ENCODE results near the gene NET1. TPM values are rescaled to one million over a fixed set of nuclear protein-coding genes. Genes with fewer than 3 reads are reported as not detected.
"Not testable (repeated sequence)": the region's sequence is repeated elsewhere in the genome, so short reads cannot be mapped to it uniquely, and the experiment has no call there.

The NET1 gene
- total RNA-seq, 2 experiments from 2014 or later, result 29.9 to 30.0 TPM

GRCh38 chr10:5396556-5397300 is 15.6 kb upstream of the NET1 start:
- ChIA-PET CTCF (no interaction called here), POLR2A (no interaction called here)

DNA sequence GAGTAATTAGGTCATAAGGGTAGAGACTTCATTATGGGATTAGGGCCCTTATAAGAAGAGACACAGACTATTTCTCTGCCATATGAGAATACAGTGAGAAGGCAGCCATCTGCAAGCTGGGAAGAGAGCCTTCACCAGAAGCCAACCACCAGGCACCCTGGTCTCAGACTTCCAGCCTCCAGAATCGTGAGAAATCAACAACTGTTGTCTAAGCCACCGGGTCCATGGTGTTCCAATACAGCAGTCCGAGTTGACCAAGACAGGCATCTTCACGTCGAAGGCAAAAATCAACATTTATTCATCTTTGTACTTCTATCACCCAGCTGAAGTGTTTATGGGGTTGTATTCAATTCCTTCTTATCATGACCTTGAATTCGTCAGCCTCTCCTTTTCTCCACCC is 13.0 kb upstream of the NET1 start:
- POLR2A ChIA-PET, result no interaction called here
- CTCF ChIA-PET, result no interaction called here

DNA sequence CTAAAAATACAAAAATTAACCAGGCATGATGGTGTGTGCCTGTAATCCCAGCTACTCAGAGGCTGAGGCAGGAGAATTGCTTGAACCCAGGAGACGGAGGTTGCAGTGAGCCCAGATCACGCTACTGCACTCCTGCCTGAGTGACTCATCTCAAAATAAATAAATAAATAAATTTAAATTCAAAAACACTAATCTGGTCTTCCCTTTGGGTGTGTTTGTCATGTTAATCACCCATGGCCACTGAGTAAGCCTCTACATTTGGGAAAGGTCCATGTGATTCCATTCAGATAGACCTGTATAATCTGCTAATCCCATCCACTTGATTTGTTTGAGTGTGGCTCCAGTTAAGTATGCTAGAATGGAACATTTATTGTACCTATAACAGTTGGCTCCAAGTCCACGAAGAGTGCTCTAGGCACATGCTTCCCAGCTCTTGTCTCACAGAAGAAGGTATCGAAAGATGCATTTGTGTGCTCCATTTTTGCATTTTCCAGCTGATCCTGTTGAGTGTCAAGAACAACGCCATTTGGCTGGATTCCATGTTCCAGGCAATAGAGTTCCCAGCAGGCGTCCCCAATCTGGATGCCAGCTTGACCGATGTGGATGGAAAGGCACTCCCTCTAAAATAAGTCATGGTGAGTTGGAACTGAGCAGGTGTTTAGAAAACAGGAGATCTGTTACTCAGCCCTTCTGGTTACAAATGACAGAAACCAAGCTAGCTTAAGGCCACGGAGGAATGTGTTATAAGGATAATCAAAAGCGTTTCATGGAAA is 11.7 kb upstream of the NET1 start:
- POLR2A ChIA-PET, result no interaction called here
- CTCF ChIA-PET, result no interaction called here

DNA sequence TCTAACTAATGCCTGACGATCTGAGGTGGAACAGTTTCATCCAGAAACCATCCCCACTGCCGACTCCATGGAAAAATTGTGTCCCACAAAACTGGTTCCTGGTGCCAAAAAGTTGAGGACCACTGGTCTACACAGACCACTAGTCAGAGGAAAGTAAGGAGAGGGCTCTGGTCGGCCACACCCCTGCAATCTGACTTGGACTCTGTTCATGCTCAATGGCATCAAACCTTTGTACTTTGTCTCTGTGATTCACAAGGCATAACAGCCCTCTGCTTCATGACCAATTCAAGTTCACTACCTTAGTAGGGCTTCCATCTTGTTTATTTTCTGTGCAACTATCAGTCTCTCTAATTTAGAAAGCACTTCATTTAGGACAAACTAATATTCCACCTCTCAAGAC is 9.6 kb upstream of the NET1 start:
- CTCF ChIA-PET, result no interaction called here
- POLR2A ChIA-PET, result no interaction called here

- ChIA-PET CTCF (no interaction called here), POLR2A (no interaction called here)
Observed at GRCh38 chr10:5404208-5405041, 7.9 kb upstream of the NET1 start, which contains the start of gene TUBAL3. TUBAL3 (minus strand) TSS chr10:5404828; CDS start chr10:5404792, 36 bp downstream.

DNA sequence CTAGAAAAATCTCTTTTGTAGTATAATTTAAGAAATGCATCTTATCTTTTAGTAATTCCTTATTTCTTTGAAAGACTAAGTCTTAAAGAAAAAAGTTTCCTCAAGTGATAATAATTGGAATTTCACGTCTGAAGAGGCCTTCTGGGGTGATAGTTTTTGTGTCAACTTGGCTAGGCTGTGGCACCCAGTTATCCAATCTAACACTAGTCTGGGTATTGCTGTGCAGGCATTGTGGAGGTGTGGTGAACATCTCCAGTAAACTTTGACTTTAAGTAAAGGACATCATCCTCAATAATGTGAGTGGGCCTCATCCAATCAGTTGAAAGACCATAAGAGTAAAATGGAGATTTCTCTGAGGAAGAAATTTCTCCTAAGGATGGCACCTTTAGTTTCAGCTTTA is 5.4 kb upstream of the NET1 start:
- POLR2A ChIA-PET, result no interaction called here
- CTCF ChIA-PET, result no interaction called here

GRCh38 chr10:5410787-5411186 is 1.6 kb upstream of the NET1 start:
- POLR2A ChIA-PET, result not testable (repeated sequence)
- CTCF ChIA-PET, result interaction anchor here (1.1 kb wide), 1 partner anchor 596 kb away, joined by 3 read pairs; no protein-coding TSS in a partner anchor

DNA sequence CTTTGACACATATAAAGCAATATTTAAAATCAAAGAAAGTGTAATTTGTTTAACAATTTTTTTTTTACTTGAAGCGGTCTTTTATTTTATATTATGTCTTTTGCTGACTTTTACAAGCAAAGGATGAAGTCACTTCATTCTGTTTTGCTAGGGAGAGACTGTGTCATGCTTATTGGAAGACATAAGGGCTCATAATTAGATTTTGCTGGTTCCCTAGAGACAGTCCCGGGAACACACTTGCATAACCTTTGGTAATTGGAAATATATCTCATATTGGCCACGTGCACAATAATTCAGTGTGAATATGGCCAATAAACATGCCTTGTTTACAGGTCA is 448 bp upstream of the NET1 start:
- ChIA-PET POLR2A (no interaction called here), CTCF (interaction anchor here (1.1 kb wide), 1 partner anchor 597 kb away, joined by 3 read pairs; no protein-coding TSS in a partner anchor)

DNA sequence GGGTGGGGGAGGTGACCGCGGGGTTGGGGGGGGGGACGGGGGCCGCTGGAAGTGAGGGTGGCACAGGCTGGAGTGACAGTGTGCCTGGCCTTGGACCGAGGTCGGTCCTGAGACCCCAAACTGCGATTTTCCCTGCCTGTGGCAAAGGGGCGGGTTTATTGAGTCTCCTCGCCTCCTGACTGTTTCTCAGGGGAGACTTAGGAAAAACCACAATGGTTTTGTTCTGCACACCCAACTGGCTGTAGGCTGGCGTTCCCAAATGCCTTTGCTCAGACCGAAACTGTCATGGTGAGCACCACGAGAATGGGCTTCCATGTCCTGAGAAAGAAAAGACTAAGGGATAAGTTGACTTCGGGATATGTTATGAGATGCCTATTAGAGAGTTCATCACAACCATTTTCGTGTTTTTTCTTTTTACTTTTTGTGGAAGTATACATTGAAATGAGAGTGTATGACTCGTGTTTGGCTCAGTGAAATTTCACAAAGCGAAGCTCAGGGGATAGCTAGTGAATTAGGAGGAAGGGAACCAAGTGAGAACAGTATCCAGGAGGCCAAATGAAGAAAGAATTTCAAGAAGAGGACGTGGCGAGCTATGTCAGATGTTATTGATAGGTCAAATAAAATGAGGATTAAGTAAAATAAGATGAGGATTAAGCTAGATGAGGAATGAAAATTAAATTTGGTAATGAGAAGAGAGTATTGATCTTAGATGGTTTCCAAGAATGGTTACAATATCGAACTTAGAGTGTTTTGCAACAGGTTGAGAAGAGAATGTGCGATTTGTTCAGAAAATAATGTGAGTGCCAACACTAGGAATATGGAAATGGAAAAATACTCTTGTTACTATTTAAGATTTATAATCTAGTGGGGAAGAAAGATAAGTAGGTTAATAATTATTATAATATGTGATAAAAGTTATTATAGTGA is 918 bp downstream of the NET1 start:
- CTCF ChIA-PET, result no interaction called here
- POLR2A ChIA-PET, result no interaction called here

DNA sequence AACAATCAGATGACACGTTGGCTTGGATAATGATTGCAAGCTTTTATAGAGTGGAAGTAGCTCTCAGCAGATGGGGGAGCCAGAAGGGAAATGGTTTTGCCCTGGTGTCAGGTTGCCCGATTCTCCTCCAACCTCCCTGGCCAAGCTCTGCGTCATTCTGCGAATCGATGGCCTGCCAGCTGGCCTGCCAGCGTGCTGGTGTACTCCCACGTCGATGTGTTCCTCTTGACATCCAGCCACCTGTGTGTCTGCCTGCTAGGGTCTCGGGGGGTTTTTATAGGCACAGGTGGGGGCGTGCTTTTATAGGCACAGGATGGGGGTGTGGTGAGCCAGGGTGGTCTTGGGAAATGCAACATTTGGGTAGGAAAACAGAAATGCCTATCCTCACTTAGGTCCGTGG is 4.6 kb downstream of the NET1 start:
- POLR2A ChIA-PET, result no interaction called here
- CTCF ChIA-PET, result no interaction called here

DNA sequence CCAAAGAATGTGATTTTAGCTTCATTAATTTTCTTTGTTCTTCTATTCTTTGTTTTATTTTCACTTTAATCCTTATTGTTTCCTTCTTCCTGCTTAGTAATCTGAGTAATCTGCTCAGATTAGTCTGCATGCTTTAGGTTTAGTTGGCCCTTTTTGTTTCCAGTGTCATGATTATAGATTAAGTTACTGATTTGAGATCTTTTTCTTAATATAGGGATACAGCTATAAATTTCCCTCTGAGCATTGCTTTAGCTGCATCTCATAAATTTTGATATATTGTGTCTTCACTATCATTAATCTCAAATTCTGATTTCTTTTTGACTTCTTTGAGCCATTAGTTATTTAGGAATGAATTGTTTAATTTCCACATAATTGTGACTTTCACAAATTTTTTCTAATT is 6.2 kb downstream of the NET1 start:
- ChIA-PET CTCF (no interaction called here), POLR2A (no interaction called here)

DNA sequence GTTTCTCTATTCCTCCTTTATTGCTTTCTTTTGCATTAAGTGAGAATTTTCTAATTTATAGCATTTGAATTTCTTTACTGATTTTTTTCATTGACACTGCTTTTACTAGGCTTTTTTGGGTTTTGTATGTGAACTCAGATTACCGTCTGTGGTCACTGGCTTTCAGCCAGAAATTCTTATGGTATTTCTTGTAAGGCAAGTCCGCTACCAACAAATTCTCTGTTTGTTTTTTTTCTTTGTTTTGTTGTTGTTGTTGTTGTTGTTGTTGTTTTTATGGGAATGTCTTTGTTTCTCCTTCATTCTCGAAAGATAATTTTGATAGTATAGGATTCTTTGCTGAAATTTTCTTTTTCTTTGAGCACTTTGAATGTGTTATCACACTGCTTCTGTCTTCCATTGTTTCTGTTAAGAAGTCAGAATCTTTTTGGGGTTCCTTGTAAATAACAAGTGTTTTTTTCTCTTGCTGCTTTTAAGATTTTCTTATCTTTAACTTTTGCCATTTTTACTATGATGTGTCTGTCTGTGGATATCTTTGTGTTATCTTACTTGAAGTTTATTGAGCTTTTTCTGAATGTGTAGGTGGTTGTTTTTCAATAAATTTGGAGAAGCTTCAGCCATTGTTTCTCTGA is 7.2 kb downstream of the NET1 start:
- POLR2A ChIA-PET, result no interaction called here
- CTCF ChIA-PET, result interaction anchor here (1.0 kb wide), 1 partner anchor 196 kb away, joined by 3 read pairs; no protein-coding TSS in a partner anchor

- CTCF ChIA-PET, result no interaction called here
- POLR2A ChIA-PET, result no interaction called here
Observed at GRCh38 chr10:5423771-5424170, 11.4 kb downstream of the NET1 start.

DNA sequence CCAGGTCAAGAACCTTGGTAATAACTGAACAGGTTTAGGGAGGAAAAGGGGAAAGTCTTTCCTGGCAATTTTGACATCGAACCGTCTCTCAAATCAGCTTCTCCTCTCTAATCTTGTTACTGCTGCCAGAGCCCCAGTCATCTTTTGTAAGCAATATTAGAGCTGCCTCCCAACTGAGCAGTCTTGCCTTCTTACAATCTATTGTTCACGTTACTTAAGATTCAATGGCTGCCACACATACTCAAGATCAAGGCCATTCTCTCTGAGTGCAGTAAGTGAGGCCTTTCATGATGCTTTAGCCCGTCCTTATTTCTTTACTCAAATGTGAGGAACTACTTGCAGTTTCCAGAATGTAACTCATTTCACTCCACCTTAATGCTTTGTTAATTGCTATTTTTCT is 12.4 kb downstream of the NET1 start:
- POLR2A ChIA-PET, result no interaction called here
- CTCF ChIA-PET, result interaction anchor here (1.3 kb wide), 1 partner anchor 9 kb away, joined by 3 read pairs; no protein-coding TSS in a partner anchor

GRCh38 chr10:5428133-5428532 is 15.8 kb downstream of the NET1 start:
- POLR2A ChIA-PET, result interaction anchor here (0.7 kb wide), 1 partner anchor 589 kb away, joined by 11 read pairs; no protein-coding TSS in a partner anchor

GRCh38 chr10:5433182-5433581 is 20.8 kb downstream of the NET1 start:
- ChIA-PET CTCF (interaction anchor here (0.8 to 1.0 kb wide), 2 partner anchors 189 to 583 kb away, joined by 3 to 4 read pairs; no protein-coding TSS in a partner anchor), POLR2A (no interaction called here)

More at GRCh38 chr10:5428133-5428532, 15.8 kb downstream of the NET1 start:
- CTCF ChIA-PET, result no interaction called here

GRCh38 chr10:5434017-5434753 is 21.8 kb downstream of the NET1 start:
- ChIA-PET POLR2A (interaction anchor here (0.7 kb wide), 1 partner anchor 357 kb away, joined by 11 read pairs; no protein-coding TSS in a partner anchor), CTCF (interaction anchor here (0.7 to 1.9 kb wide), 9 partner anchors 9 to 969 kb away, joined by 3 to 10 read pairs (median 3); no protein-coding TSS in a partner anchor)

GRCh38 chr10:5435328-5435727 is 23.0 kb downstream of the NET1 start:
- ChIA-PET CTCF (interaction anchor here (0.7 to 1.9 kb wide), 3 partner anchors 188 to 620 kb away, joined by 3 to 10 read pairs (median 6); no protein-coding TSS in a partner anchor), POLR2A (no interaction called here)
